Natural killer cell (primary cell): ENCODE data around the gene CACNA1A. TPM values are rescaled to one million over a fixed set of nuclear protein-coding genes. Genes with fewer than 3 reads are reported as not detected.

Source experiments
- ATAC-seq, 3 donors: fragments of 150-1000 bp in 2 of 3; fragments of 200-7000 bp in 1 of 3; cut with Tn5 transposase; 1 replicate in 1 of 3; 2 replicates in 2 of 3; pipeline ENCODE4 v1.10.0; 2021; ENCODE audit warnings: mild to moderate bottlenecking in 2 of 3, moderate library complexity in 2 of 3
- DNase-seq, 2 donors: peaks; one replicate each; pipeline versions ENCODE4 v3.0.0 to v3.0.0-alpha.2; 2013 to 2021; ENCODE audit warnings: mixed read lengths in 1 of 2
- H3K27ac ChIP-seq: one replicate; pipeline ENCODE4 v1.5.1; 2013; ENCODE audit warnings: mild to moderate bottlenecking, low read length
- H3K27me3 ChIP-seq: one replicate; pipeline ENCODE4 v1.6.1; 2013; ENCODE audit warnings: low read length; ENCODE audit not compliant: control insufficient read depth, insufficient read depth
- H3K36me3 ChIP-seq: one replicate; pipeline ENCODE4 v1.6.1; 2013; ENCODE audit warnings: low read length; ENCODE audit not compliant: control insufficient read depth, insufficient read depth
- H3K4me1 ChIP-seq: one replicate; pipeline ENCODE4 v1.6.1; 2013; ENCODE audit warnings: low read length; ENCODE audit not compliant: control insufficient read depth, insufficient read depth
- H3K4me3 ChIP-seq: one replicate; pipeline ENCODE4 v1.5.1; 2013; ENCODE audit warnings: low read length
- H3K9me3 ChIP-seq: one replicate; pipeline ENCODE4 v1.6.1; 2013; ENCODE audit warnings: low read length; ENCODE audit not compliant: control insufficient read depth, insufficient read depth
- H3K27ac Mint-ChIP-seq, 2 donors: one replicate each; pipeline ENCODE4 v1.8.0; 2022; ENCODE audit warnings: mild to moderate bottlenecking in 2 of 2, mixed read lengths in 2 of 2, moderate library complexity in 1 of 2
- H3K27me3 Mint-ChIP-seq, 2 donors: one replicate each; pipeline ENCODE4 v1.8.0; 2022; ENCODE audit warnings: low read depth in 2 of 2, mixed read lengths in 2 of 2
- H3K36me3 Mint-ChIP-seq: one replicate; pipeline ENCODE4 v1.8.0; 2022; ENCODE audit warnings: mixed read lengths
- H3K4me1 Mint-ChIP-seq, 2 donors: one replicate each; pipeline ENCODE4 v1.8.0; 2022; ENCODE audit warnings: mixed read lengths in 2 of 2
- H3K4me3 Mint-ChIP-seq: one replicate; pipeline ENCODE4 v1.8.0; 2022; ENCODE audit warnings: mild to moderate bottlenecking, moderate library complexity, mixed read lengths
- H3K9me3 Mint-ChIP-seq, 2 donors: one replicate each; pipeline ENCODE4 v1.8.0; 2022; ENCODE audit warnings: mixed read lengths in 2 of 2
- CTCF ChIP-seq: fragments of 200-600 bp; IDR thresholded peaks from one replicate; pipeline ENCODE4 v1.8.0; 2022; ENCODE audit warnings: antibody characterized with exemption
- WGBS: methylation state at CpG from one replicate; pipeline ENCODE4 v1.1.7; 2013; ENCODE audit warnings: missing lambda C conversion rate; ENCODE audit not compliant: insufficient coverage; 5-methylcytosine and 5-hydroxymethylcytosine counted together
- intact Hi-C: fragments of 100-400 bp; cut with micrococcal nuclease; formaldehyde crosslinking; loops from one replicate; pipeline ENCODE4 v1.14.2; 2022
- total RNA-seq, 4 donors: library from RNA; stranded (reverse); fragments of 120-200 nt in 1 of 4; gene quantifications; one replicate each; pipeline versions ENCODE4 v1.2.3 to v1.2.4, GENCODE V29; 2013 to 2022

The CACNA1A gene
- total RNA-seq, 3 donors from 2014 or later (not counting 1 experiment from before 2014, with no cell fraction given), result 0.59 to 0.85 (median 0.75) TPM

DNA sequence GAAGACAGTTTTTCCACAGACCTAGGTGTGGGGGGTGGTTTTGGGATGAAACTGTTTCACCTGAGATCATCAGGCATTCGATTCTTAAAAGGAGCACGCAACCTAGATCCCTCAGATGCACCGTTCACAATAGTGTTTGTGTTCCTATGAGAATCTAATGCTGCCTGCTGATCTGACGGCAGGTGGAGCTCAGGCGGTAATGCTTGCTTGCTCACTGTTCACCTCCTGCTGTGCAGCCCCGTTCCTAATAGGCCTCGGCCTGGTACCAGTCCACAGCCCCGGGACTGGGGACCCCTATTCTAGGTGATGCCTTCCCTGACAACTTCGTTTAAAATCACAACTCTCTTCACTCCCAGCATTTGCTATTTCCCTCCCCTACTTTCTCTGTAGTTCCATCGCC is 206.4 kb downstream of the CACNA1A start:
- Mint-ChIP-seq H3K9me3 (no peaks in the 10 kb centered on the region), H3K4me1 (peaks cover 0 to 7% of the 10 kb centered on the region in 2 donors), H3K27ac (no peak overlapping the region), H3K27me3 (peaks cover 26 to 53% of the 10 kb centered on the region in 2 donors), H3K4me3 (no peak overlapping the region), H3K36me3 (no peaks in the 10 kb centered on the region)
- TF ChIP-seq CTCF, result no peak
- 77% methylated on average over 9 of the region's 10 CpGs for WGBS
- no peak for ATAC-seq
- DNase-seq, result no peak
- Histone ChIP-seq H3K36me3 (no peaks in the 10 kb centered on the region), H3K4me1 (no peaks in the 10 kb centered on the region), H3K9me3 (no peaks in the 10 kb centered on the region), H3K27ac (no peak overlapping the region), H3K27me3 (no peaks in the 10 kb centered on the region), H3K4me3 (no peak overlapping the region)
- intact Hi-C loops, result no loop called here

- no peak for DNase-seq
- intact Hi-C loops, result no loop called here
- Histone ChIP-seq H3K27ac (no peak overlapping the region), H3K4me1 (no peaks in the 10 kb centered on the region), H3K4me3 (no peak overlapping the region), H3K9me3 (no peaks in the 10 kb centered on the region), H3K36me3 (no peaks in the 10 kb centered on the region), H3K27me3 (no peaks in the 10 kb centered on the region)
- peaks cover 0 to 7% of the 10 kb centered on the region in 2 donors for H3K4me1 Mint-ChIP-seq
- 38% methylated on average over 92 of the region's 92 CpGs for WGBS
- no peaks in the 10 kb centered on the region for H3K36me3 Mint-ChIP-seq
- no peak overlapping the region for H3K27ac Mint-ChIP-seq
- no peaks in the 10 kb centered on the region for H3K9me3 Mint-ChIP-seq
- H3K27me3 Mint-ChIP-seq, result peaks cover 26 to 52% of the 10 kb centered on the region in 2 donors
- TF ChIP-seq CTCF, result no peak
- peak overlapping the region; percentile 49 for H3K4me3 Mint-ChIP-seq
- ATAC-seq, result no peak
Measured at GRCh38 chr19:13298565-13299481, 207.5 kb downstream of the CACNA1A start.

DNA sequence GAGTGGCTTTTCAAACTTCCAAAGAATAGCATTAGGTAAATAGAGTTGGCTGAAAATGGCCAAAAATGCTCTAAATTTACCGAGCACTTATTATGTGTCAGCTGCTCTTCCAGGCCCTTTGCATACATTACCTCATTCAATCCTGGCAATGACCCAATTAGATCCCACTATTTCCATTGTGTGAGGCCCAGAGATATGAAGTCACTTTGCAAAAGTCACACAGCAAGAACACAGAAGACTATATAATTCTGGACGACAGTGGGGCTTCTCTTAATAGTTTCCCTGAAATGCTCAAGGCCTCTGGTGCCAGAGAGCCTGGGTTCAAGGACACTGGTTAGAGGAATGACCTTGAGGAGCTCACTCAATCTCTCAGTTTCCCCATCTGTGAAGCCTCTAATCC is 209.3 kb downstream of the CACNA1A start:
- no peak for DNase-seq
- H3K27me3 ChIP-seq, result no peaks in the 10 kb centered on the region
- no peaks in the 10 kb centered on the region for H3K36me3 ChIP-seq
- H3K4me3 ChIP-seq, result no peak overlapping the region
- H3K9me3 ChIP-seq, result no peaks in the 10 kb centered on the region
- H3K27ac Mint-ChIP-seq, result no peak overlapping the region
- H3K9me3 Mint-ChIP-seq, result no peaks in the 10 kb centered on the region
- peaks cover 0 to 7% of the 10 kb centered on the region in 2 donors for H3K4me1 Mint-ChIP-seq
- H3K27ac ChIP-seq, result no peak overlapping the region
- H3K27me3 Mint-ChIP-seq, result peaks cover 23 to 44% of the 10 kb centered on the region in 2 donors
- H3K36me3 Mint-ChIP-seq, result no peaks in the 10 kb centered on the region
- no peak for TF ChIP-seq CTCF
- H3K4me3 Mint-ChIP-seq, result no peak overlapping the region
- ATAC-seq, result no peak
- WGBS, result 93% methylated on average over 2 of the region's 2 CpGs
- intact Hi-C loops, result no loop called here
- no peaks in the 10 kb centered on the region for H3K4me1 ChIP-seq
